ENCODE results near the gene B4GALT6. TPM values are rescaled to one million over a fixed set of nuclear protein-coding genes. Genes with fewer than 3 reads are reported as not detected.

B4GALT6 gene
- total RNA-seq, 1 donor from 2014 or later, result 6.9 TPM

- no peak for DNase-seq (ENCODE audit: low read depth)
Measured at GRCh38 chr18:31688606-31689005, 4.2 kb upstream of the B4GALT6 start.

GRCh38 chr18:31686986-31687928 is 2.9 kb upstream of the B4GALT6 start:
- DNase-seq (ENCODE audit: low read depth), result no peak

GRCh38 chr18:31686572-31686971 is 2.2 kb upstream of the B4GALT6 start:
- no peak for DNase-seq (ENCODE audit: low read depth)

GRCh38 chr18:31685097-31686082 is 1.0 kb upstream of the B4GALT6 start:
- peak; percentile 31 for DNase-seq (ENCODE audit: low read depth)

- no peak for DNase-seq (ENCODE audit: low read depth)
Measured at GRCh38 chr18:31683968-31684278, 458 bp downstream of the B4GALT6 start.

- no peak for DNase-seq (ENCODE audit: low read depth)
Measured at GRCh38 chr18:31683106-31683505, 1.3 kb downstream of the B4GALT6 start.

GRCh38 chr18:31680831-31681568 is 3.4 kb downstream of the B4GALT6 start:
- DNase-seq (ENCODE audit: low read depth), result peak; percentile 63

GRCh38 chr18:31680433-31680811 is 4.0 kb downstream of the B4GALT6 start:
- peak; percentile 37 for DNase-seq (ENCODE audit: low read depth)

- DNase-seq (ENCODE audit: low read depth), result no peak
Measured at GRCh38 chr18:31679791-31680432, 4.5 kb downstream of the B4GALT6 start.

GRCh38 chr18:31679133-31679742 is 5.1 kb downstream of the B4GALT6 start:
- peak; percentile 88 for DNase-seq (ENCODE audit: low read depth)

GRCh38 chr18:31678425-31678824 is 6.0 kb downstream of the B4GALT6 start:
- DNase-seq (ENCODE audit: low read depth), result no peak

GRCh38 chr18:31677592-31677991 is 6.8 kb downstream of the B4GALT6 start:
- DNase-seq (ENCODE audit: low read depth), result no peak

- no peak for DNase-seq (ENCODE audit: low read depth)
Measured at GRCh38 chr18:31675404-31675803, 9.0 kb downstream of the B4GALT6 start.

GRCh38 chr18:31672628-31673135 is 11.7 kb downstream of the B4GALT6 start:
- DNase-seq (ENCODE audit: low read depth), result no peak

GRCh38 chr18:31671951-31672350 is 12.4 kb downstream of the B4GALT6 start:
- no peak for DNase-seq (ENCODE audit: low read depth)

GRCh38 chr18:31669541-31669940 is 14.8 kb downstream of the B4GALT6 start:
- DNase-seq (ENCODE audit: low read depth), result no peak

- no peak for DNase-seq (ENCODE audit: low read depth)
Measured at GRCh38 chr18:31667185-31667584, 17.2 kb downstream of the B4GALT6 start.

GRCh38 chr18:31666055-31666454 is 18.3 kb downstream of the B4GALT6 start:
- no peak for DNase-seq (ENCODE audit: low read depth)

GRCh38 chr18:31664101-31664500 is 20.3 kb downstream of the B4GALT6 start:
- DNase-seq (ENCODE audit: low read depth), result no peak

- peak; percentile 82 for DNase-seq (ENCODE audit: low read depth)
Measured at GRCh38 chr18:31661965-31662364, 22.4 kb downstream of the B4GALT6 start.

GRCh38 chr18:31660763-31661162 is 23.6 kb downstream of the B4GALT6 start:
- DNase-seq (ENCODE audit: low read depth), result no peak

All from renal cortical epithelial cell (primary cell).